GM19239 (cell line): ENCODE results near the gene HCFC1R1.
A peak's percentile ranks its signal among the peaks of the same experiment; 100 is the strongest.

Experiments used
- DNase-seq: peaks from one replicate; pipeline ENCODE4 v3.0.0; 2011; ENCODE audit warnings: low spot score; ENCODE audit not compliant: insufficient read length
- FAIRE-seq: peaks from 2 replicates; lab custom pipeline; 2011; peaks lifted over from hg19 to GRCh38; lab: Jason Lieb, UNC

Gene HCFC1R1

GRCh38 chr16:3021449-3022207 lies 2.1 kb downstream of the HCFC1R1 start:
- DNase-seq (peak; percentile 76), FAIRE-seq (peak; percentile 18)

GRCh38 chr16:3020604-3021448 lies 2.9 kb downstream of the HCFC1R1 start:
- DNase-seq, result no peak

GRCh38 chr16:3020247-3020603 lies 3.5 kb downstream of the HCFC1R1 start, which contains the start of gene TNFRSF12A:
Gene TNFRSF12A (plus strand): TSS chr16:3020368. CDS start chr16:3020398, 30 bp downstream.
- peak; percentile 28 for FAIRE-seq
- DNase-seq, result peak; percentile 92

More at GRCh38 chr16:3020604-3021448, 2.9 kb downstream of the HCFC1R1 start:
- no peak for FAIRE-seq

- DNase-seq (no peak), FAIRE-seq (no peak)
Measured at GRCh38 chr16:3019594-3020246, 4.0 kb downstream of the HCFC1R1 start.

GRCh38 chr16:3017794-3018506 lies 5.8 kb downstream of the HCFC1R1 start, which contains the start of gene CLDN6:
Gene CLDN6 (minus strand): TSS chr16:3018183. CDS start chr16:3016021, 2,162 bp downstream.
- no peak for DNase-seq
- no peak for FAIRE-seq

- DNase-seq (no peak), FAIRE-seq (no peak)
Measured at GRCh38 chr16:3017344-3017743, 6.4 kb downstream of the HCFC1R1 start.

GRCh38 chr16:3015865-3016521 lies 7.7 kb downstream of the HCFC1R1 start:
- FAIRE-seq, result no peak
- no peak for DNase-seq

- FAIRE-seq (no peak), DNase-seq (no peak)
Measured at GRCh38 chr16:3014971-3015370, 8.8 kb downstream of the HCFC1R1 start.

- FAIRE-seq (no peak), DNase-seq (no peak)
Measured at GRCh38 chr16:3013998-3014690, 9.6 kb downstream of the HCFC1R1 start.

GRCh38 chr16:3013491-3013951 lies 10.2 kb downstream of the HCFC1R1 start:
- DNase-seq, result no peak

GRCh38 chr16:3012828-3013420 lies 10.8 kb downstream of the HCFC1R1 start, which contains the start of gene CLDN9:
Gene CLDN9 (plus strand): TSS chr16:3012923. CDS start chr16:3013363, 440 bp downstream.
- no peak for FAIRE-seq
- no peak for DNase-seq

More at GRCh38 chr16:3013491-3013951, 10.2 kb downstream of the HCFC1R1 start:
- no peak for FAIRE-seq

GRCh38 chr16:3012246-3012645 lies 11.5 kb downstream of the HCFC1R1 start:
- DNase-seq, result no peak
- no peak for FAIRE-seq

GRCh38 chr16:3010510-3010909 lies 13.2 kb downstream of the HCFC1R1 start:
- no peak for FAIRE-seq
- no peak for DNase-seq

GRCh38 chr16:3009568-3010390 lies 14.0 kb downstream of the HCFC1R1 start:
- FAIRE-seq, result no peak
- DNase-seq, result no peak

- no peak for DNase-seq
- no peak for FAIRE-seq
Measured at GRCh38 chr16:3008690-3009037, 15.1 kb downstream of the HCFC1R1 start.

- DNase-seq (no peak), FAIRE-seq (peak; percentile 44)
Measured at GRCh38 chr16:3007957-3008689, 15.6 kb downstream of the HCFC1R1 start.
